Mucosa of descending colon (tissue), 3 donors: ENCODE results near the gene NID1. TPM values are rescaled to one million over a fixed set of nuclear protein-coding genes. Genes with fewer than 3 reads are reported as not detected.

Experiments used
- ATAC-seq: fragments of 200-7000 bp; cut with Tn5 transposase; one replicate; pipeline ENCODE4 v1.9.1; 2020; ENCODE audit warnings: mild to moderate bottlenecking, moderate library complexity
- DNase-seq, 3 donors: peaks; one replicate each; pipeline ENCODE4 v3.0.0-alpha.2; 2020
- H3K36me3 ChIP-seq: fragments of 200-600 bp; one replicate; pipeline ENCODE4 v1.8.0; 2021; ENCODE audit warnings: low read depth, mild to moderate bottlenecking
- H3K4me1 ChIP-seq: fragments of 200-600 bp; one replicate; pipeline ENCODE4 v1.8.0; 2021; ENCODE audit warnings: low read depth, mild to moderate bottlenecking
- H3K4me3 ChIP-seq: fragments of 200-600 bp; one replicate; pipeline ENCODE4 v1.8.0; 2021; ENCODE audit warnings: mild to moderate bottlenecking
- H3K9me3 ChIP-seq: fragments of 200-600 bp; one replicate; pipeline ENCODE4 v1.8.0; 2021; ENCODE audit warnings: mild to moderate bottlenecking
- CTCF ChIP-seq: fragments of 200-600 bp; IDR thresholded peaks from one replicate; pipeline ENCODE4 v1.8.0; 2022; ENCODE audit warnings: antibody characterized with exemption, mild to moderate bottlenecking
- intact Hi-C, 2 donors: fragments of 100-400 bp; cut with DNase I in 1 of 2; cut with micrococcal nuclease in 1 of 2; formaldehyde crosslinking; loops; one replicate each; pipeline versions ENCODE4 v1.11.0 to v1.11.1; 2022; cut with DNase I, micrococcal nuclease
- total RNA-seq, 3 donors: library from RNA; stranded (reverse); fragmentation: NEBNext Ultra II Directional in 2 of 3; extraction: Animal tissue kit (Norgen Biotek cat#: 25700) in 2 of 3; gene quantifications; one replicate each; pipeline versions ENCODE4 v1.2.1 to v1.2.4, GENCODE V29; 2021 to 2023
- donor health status: DM: no; HTN: no; CAD: no; lungs with moderate emphysema.
- donor health status: DM: no; HTN: no; CAD: no.
- donor health status: DM: no; HTN: yes; CAD: no.

NID1 gene
- total RNA-seq, 3 donors from 2014 or later = 7.2 to 118 (median 36.7) TPM

GRCh38 chr1:235943581-235944114, 121.2 kb downstream of the NID1 start:
- Histone ChIP-seq H3K4me1 (no peaks in the 10 kb centered on the region), H3K9me3 (no peaks in the 10 kb centered on the region), H3K36me3 (no peaks in the 10 kb centered on the region), H3K4me3 (no peak overlapping the region)
- ATAC-seq (peak; percentile 24), DNase-seq (no peak)
- no peak for TF ChIP-seq CTCF
- intact Hi-C loops = no loop called here

GRCh38 chr1:235942979-235943575, 121.8 kb downstream of the NID1 start:
- Histone ChIP-seq H3K4me1 (no peaks in the 10 kb centered on the region), H3K36me3 (no peaks in the 10 kb centered on the region), H3K4me3 (no peak overlapping the region), H3K9me3 (no peaks in the 10 kb centered on the region)
- intact Hi-C loops = no loop called here
- DNase-seq (no peak), ATAC-seq (no peak)
- no peak for TF ChIP-seq CTCF

DNA sequence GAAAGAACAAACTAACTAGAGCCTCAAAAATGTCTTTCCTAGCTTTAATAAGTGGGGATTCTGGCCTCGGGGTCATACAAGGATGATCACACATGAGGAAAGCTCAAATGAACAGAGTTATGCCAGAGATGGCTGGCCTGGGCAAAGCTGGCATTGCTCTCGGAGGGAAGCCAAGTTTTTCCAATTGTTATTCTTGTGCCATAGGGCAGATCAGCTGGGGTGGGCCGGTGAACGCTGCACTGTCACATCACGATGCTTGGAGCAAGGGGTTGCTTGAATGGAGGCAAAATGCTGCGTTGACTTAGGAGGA, 122.3 kb downstream of the NID1 start:
- TF ChIP-seq CTCF = no peak
- Histone ChIP-seq H3K9me3 (no peaks in the 10 kb centered on the region), H3K36me3 (no peaks in the 10 kb centered on the region), H3K4me3 (no peak overlapping the region), H3K4me1 (no peaks in the 10 kb centered on the region)
- intact Hi-C loops = no loop called here
- ATAC-seq = no peak
- DNase-seq = no peak

DNA sequence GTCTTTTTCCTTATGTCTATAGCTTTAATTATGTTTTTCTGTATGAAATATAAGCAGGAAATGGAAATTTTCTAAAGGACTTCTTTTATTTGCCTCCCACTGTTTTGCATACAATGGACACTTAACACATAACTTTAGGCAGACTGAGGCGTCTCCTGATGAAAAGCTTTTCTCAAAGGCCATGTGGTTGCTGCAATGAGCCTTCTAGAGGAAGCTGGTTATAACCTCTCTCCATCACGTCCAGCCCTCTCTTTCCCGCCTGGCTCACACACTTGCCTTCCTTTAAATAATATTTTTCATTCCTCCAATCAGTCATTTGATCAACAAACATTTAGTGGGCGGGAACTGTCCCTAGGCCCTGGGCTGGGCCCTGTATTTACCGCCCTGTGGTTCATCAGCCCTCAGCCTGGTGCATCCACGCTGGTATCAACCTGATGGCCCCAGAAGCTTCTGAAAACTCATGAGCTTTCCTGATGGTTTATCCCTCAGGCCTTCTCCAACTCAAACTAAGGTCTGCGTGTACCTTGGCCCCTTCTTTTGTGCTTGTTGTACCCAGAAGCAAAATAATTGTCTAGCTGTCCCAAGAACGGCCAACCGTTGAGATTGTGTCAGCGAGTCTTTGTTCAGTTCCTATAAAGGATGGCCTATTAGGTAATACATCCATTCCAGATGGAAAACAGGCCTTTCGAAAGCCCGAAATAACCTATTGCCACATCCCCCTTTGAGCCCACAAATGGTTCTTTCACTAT, 122.8 kb downstream of the NID1 start:
- intact Hi-C loops = no loop called here
- ATAC-seq (no peak), DNase-seq (no peak)
- Histone ChIP-seq H3K4me3 (no peak overlapping the region), H3K4me1 (no peaks in the 10 kb centered on the region), H3K9me3 (no peaks in the 10 kb centered on the region), H3K36me3 (no peaks in the 10 kb centered on the region)
- TF ChIP-seq CTCF = no peak

DNA sequence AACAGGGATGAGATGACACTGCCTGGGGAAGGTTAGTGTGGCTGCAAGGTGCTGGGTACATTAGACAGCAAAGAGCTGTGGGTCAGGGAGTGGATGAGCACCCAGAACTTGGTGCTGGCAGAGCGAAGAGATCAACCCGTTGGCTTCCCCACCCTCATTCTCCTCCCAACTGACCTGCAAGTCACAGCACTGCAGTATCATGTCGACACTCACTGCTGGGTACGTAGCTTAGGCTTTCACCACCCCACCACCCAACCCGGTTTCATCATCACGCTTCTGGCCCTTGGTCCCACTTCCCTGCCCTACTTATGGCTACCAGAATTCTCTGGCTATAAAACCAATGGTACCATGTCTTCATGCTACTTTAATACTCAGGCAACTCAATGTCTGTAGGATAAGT, 124.6 kb downstream of the NID1 start:
- Histone ChIP-seq H3K4me1 (no peaks in the 10 kb centered on the region), H3K36me3 (no peaks in the 10 kb centered on the region), H3K9me3 (no peaks in the 10 kb centered on the region), H3K4me3 (no peak overlapping the region)
- TF ChIP-seq CTCF = no peak
- no peak for ATAC-seq
- DNase-seq = no peak
- intact Hi-C loops = no loop called here
